ENCODE data around the gene PLEKHG5. TPM values are rescaled to one million over a fixed set of nuclear protein-coding genes. Genes with fewer than 3 reads are reported as not detected.
"Not testable (repeated sequence)": the region's sequence is repeated elsewhere in the genome, so short reads cannot be mapped to it uniquely, and the experiment has no call there.

Gene PLEKHG5
- total RNA-seq, 1 donor from 2014 or later: 34.9 TPM

DNA sequence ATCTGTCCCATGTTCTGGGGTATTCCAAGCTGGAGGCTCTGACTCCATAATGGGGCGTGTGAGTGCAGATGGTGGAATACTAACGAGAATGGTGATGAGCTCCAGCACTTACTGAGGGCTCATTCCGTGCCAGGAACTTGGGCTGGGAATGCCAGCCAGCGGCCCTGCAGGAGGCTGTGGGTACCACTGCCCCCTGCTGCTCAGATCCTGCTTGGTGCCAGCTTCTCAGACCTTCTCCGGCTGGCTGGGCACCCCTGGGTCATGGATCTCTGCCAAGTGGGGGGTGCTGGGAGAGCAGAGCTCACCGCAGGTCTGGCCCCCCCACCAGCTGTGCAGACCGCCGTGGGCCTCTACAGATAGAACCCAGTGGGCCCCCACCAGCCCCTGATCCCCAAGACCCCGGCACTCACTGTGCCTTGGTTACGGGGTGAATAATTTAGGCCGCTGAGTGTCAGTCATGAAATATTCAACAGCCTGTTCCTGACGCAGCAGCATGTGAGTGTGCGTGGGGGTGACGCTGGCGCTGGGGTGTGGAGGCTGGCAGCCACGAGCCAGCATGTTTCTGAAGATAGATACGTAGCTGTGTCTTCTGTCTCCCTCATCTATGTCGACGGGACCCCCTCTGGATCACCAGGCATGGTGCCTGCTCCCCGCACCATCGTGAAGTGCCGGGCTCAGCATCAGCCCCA is 54.3 kb downstream of the PLEKHG5 start:
- Mint-ChIP-seq H3K27me3 (ENCODE audit: unreplicated experiment) (peaks cover 14% of the 10 kb centered on the region), H3K4me1 (ENCODE audit: unreplicated experiment) (peaks cover 17% of the 10 kb centered on the region)
- DNase-seq (ENCODE audit: extremely low spot score, unreplicated experiment); H3K4me3 Mint-ChIP-seq (ENCODE audit: unreplicated experiment); H3K9me3 Mint-ChIP-seq (ENCODE audit: unreplicated experiment); H3K27ac Mint-ChIP-seq (ENCODE audit: unreplicated experiment); H3K36me3 Mint-ChIP-seq (ENCODE audit: unreplicated experiment): not testable (repeated sequence)
- TF ChIP-seq, protein P1, sequence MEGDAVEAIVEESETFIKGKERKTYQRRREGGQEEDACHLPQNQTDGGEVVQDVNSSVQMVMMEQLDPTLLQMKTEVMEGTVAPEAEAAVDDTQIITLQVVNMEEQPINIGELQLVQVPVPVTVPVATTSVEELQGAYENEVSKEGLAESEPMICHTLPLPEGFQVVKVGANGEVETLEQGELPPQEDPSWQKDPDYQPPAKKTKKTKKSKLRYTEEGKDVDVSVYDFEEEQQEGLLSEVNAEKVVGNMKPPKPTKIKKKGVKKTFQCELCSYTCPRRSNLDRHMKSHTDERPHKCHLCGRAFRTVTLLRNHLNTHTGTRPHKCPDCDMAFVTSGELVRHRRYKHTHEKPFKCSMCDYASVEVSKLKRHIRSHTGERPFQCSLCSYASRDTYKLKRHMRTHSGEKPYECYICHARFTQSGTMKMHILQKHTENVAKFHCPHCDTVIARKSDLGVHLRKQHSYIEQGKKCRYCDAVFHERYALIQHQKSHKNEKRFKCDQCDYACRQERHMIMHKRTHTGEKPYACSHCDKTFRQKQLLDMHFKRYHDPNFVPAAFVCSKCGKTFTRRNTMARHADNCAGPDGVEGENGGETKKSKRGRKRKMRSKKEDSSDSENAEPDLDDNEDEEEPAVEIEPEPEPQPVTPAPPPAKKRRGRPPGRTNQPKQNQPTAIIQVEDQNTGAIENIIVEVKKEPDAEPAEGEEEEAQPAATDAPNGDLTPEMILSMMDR (IDR thresholded peaks at IDR 0.05): peak; percentile 38

DNA sequence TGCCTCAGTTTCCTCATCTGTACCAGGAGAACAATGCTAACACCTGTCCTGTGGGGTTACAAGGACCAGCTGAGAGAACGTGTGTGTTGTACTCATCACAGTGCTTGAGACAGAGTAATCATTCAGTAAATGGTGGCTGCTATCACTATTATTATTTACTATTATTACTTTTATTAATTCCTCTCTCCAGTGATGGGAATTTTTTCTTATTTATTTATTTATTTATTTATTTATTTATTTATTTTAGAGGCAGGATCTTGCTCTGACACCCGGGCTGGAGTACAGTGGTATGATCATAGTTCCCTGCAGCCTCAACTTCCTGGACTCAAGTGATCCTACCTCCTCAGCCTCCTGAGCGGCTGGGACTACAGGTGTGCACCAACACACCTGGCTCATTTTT is 55.2 kb downstream of the PLEKHG5 start:
- H3K4me3 Mint-ChIP-seq (ENCODE audit: unreplicated experiment); H3K36me3 Mint-ChIP-seq (ENCODE audit: unreplicated experiment); H3K9me3 Mint-ChIP-seq (ENCODE audit: unreplicated experiment); DNase-seq (ENCODE audit: extremely low spot score, unreplicated experiment); H3K27me3 Mint-ChIP-seq (ENCODE audit: unreplicated experiment); H3K27ac Mint-ChIP-seq (ENCODE audit: unreplicated experiment): not testable (repeated sequence)
- peaks cover 17% of the 10 kb centered on the region for H3K4me1 Mint-ChIP-seq (ENCODE audit: unreplicated experiment)

DNA sequence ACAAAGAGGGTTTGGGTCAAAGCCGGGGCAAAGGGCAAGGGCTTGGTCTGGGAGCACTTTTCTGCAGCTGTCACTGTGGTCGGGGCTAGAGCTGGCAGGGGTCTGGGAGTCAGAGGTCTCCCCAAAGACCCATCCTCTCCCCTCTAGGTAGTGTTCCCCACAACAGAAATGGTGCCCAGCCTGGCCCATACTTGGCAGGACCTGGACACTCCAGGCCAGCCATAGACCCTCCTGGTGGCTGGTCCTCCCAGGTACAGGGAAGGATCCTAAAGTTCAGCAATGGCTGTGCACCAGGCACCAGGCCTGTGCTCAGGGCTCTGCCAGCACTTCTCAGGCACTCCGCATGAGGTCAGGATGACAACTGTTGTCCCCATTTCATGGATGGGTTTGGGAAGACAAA is 55.9 kb downstream of the PLEKHG5 start:
- Mint-ChIP-seq H3K27ac (ENCODE audit: unreplicated experiment) (no peak overlapping the region), H3K4me1 (ENCODE audit: unreplicated experiment) (peaks cover 17% of the 10 kb centered on the region), H3K36me3 (ENCODE audit: unreplicated experiment) (no peaks in the 10 kb centered on the region), H3K4me3 (ENCODE audit: unreplicated experiment) (no peak overlapping the region), H3K27me3 (ENCODE audit: unreplicated experiment) (peaks cover 12% of the 10 kb centered on the region), H3K9me3 (ENCODE audit: unreplicated experiment) (no peaks in the 10 kb centered on the region)
- no peak for DNase-seq (ENCODE audit: extremely low spot score, unreplicated experiment)
- TF ChIP-seq, protein P1 (IDR thresholded peaks at IDR 0.05): no peak

DNA sequence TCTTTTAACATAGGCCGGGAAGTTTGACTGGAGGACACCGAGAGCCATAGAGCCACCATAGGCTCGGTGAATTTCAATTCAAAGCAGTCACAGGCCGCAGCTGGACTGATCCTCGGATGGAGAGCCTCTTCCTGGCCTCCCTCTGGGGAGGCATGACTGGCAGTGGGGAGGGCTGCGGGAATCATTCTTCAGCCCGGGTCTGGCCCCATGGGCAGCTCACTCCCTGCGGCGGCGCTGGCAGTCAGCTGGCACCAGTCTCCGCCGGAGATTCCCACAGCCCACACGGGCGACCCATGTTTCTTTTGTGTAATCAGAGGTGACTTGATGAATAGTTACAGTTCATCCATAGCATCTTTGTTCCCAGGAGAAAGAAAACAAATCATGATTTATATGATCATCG is 56.3 kb downstream of the PLEKHG5 start:
- peaks cover 16% of the 10 kb centered on the region for H3K27me3 Mint-ChIP-seq (ENCODE audit: unreplicated experiment)
- no peaks in the 10 kb centered on the region for H3K36me3 Mint-ChIP-seq (ENCODE audit: unreplicated experiment)
- TF ChIP-seq, protein P1 (IDR thresholded peaks at IDR 0.05): no peak

DNA sequence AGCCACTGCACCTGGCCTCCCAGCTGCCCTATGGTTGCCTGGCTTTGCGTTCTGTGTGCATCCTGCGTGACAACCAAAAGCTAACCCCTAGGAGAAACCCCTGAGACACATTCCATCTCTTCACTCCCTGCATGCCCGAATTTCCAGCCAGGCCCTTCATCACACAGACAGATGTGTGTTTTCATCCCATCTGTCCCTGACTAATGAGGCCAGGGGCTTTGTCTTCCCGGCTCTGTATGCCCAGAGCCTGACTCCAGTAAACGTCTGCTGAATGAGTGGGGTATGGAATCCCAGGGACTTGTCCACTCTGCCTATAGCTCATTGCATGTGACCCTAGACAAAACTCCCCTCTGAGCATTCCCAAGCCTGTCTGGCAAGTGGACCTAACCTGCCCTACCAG is 57.3 kb downstream of the PLEKHG5 start:
- H3K4me3 Mint-ChIP-seq (ENCODE audit: unreplicated experiment): no peak overlapping the region
- H3K27me3 Mint-ChIP-seq (ENCODE audit: unreplicated experiment): peaks cover 18% of the 10 kb centered on the region
- H3K36me3 Mint-ChIP-seq (ENCODE audit: unreplicated experiment): no peaks in the 10 kb centered on the region
- H3K4me1 Mint-ChIP-seq (ENCODE audit: unreplicated experiment): peaks cover 16% of the 10 kb centered on the region
- no peak overlapping the region for H3K27ac Mint-ChIP-seq (ENCODE audit: unreplicated experiment)
- DNase-seq (ENCODE audit: extremely low spot score, unreplicated experiment): no peak
- TF ChIP-seq, protein P1 (IDR thresholded peaks at IDR 0.05): no peak
- no peaks in the 10 kb centered on the region for H3K9me3 Mint-ChIP-seq (ENCODE audit: unreplicated experiment)

More for the DNA sequence above, 56.3 kb downstream of the PLEKHG5 start:
- H3K4me3 Mint-ChIP-seq (ENCODE audit: unreplicated experiment): no peak overlapping the region
- no peak overlapping the region for H3K27ac Mint-ChIP-seq (ENCODE audit: unreplicated experiment)
- peaks cover 18% of the 10 kb centered on the region for H3K4me1 Mint-ChIP-seq (ENCODE audit: unreplicated experiment)
- H3K9me3 Mint-ChIP-seq (ENCODE audit: unreplicated experiment): no peaks in the 10 kb centered on the region
- DNase-seq (ENCODE audit: extremely low spot score, unreplicated experiment): no peak

DNA sequence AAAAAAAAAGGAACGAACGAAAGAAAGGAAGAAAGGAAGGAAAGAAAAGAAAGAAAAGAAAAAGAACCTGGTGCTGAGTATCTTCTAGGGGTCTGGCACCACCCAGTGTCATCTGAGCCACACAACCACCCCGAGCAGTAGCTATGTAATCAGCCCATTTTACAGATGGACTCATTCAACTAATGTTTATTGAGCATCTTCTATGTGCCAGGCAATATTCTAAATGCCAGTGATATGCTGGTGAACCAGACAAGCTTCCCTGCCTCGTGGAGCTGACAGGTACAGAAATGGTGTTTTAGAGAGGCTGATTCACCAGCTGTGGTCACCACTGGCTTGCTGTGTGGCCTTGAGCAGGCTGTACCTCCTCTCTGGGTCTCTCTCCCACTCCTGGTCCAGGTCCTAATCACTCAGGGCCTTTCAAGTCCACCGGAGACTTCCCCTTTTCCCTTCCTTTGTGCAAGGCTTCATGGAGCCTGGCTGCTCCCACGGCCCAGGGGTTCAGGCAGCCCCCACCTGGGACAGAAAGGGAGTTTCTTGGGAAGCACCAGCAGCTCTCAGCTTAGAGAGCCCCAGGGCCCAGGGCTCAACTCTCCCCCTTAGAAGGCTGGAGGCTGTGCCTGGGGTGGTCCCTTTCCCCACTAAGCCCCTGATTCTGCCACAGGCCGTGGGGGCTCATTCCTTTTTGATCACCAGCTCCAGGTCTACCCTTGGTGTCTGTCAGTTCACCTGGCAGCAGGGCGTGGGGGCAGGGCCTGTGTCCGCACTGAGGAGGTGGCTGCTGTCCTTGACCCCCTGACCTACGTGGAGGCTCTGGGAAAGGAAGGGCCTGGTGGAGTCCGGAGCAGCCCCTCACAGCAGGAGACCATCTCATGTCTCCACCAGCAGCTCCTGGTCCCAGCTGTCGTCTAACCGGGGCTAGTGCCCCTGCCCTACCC is 59.6 kb downstream of the PLEKHG5 start:
- DNase-seq (ENCODE audit: extremely low spot score, unreplicated experiment); H3K4me1 Mint-ChIP-seq (ENCODE audit: unreplicated experiment); H3K27ac Mint-ChIP-seq (ENCODE audit: unreplicated experiment); H3K4me3 Mint-ChIP-seq (ENCODE audit: unreplicated experiment); H3K36me3 Mint-ChIP-seq (ENCODE audit: unreplicated experiment); H3K9me3 Mint-ChIP-seq (ENCODE audit: unreplicated experiment): not testable (repeated sequence)
- H3K27me3 Mint-ChIP-seq (ENCODE audit: unreplicated experiment): peaks cover 17% of the 10 kb centered on the region

DNA sequence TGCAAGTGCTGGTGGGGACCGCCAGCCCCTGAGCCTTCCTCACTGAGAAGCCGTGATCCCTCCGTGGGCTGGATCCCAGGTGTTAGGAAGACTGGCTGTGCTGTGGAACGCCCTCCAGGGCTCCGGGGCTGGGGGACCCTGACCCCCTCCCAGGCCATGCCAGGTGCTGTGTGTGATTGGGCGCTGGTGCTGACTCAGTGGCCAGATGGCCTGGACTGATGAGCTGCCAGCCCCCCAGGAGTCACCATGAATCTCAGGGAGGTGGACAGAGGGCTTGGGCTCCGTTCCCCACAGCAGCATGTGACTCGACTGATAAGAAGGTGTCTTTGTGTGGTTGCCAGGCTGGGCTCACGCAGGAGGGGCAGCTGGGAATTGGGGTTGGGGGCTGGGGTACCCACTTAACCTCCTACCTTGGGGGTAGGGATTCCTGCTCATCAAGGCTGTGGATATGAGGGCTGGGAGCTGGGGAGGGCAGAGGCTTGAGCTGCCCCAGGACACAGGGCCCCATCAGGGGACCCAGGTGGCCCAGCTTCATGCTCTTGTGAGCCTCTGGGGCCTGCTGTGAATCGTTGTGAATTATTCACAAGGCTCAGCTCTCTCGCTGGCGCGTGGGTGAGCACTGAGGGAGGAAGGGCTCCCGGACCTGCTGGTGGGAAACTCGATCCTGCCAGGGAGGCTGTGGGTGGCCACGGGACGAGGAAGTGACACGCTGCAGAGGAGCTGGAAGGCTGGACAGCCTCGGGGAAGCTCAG is 61.6 kb downstream of the PLEKHG5 start:
- H3K4me1 Mint-ChIP-seq (ENCODE audit: unreplicated experiment); H3K4me3 Mint-ChIP-seq (ENCODE audit: unreplicated experiment): not testable (repeated sequence)

DNA sequence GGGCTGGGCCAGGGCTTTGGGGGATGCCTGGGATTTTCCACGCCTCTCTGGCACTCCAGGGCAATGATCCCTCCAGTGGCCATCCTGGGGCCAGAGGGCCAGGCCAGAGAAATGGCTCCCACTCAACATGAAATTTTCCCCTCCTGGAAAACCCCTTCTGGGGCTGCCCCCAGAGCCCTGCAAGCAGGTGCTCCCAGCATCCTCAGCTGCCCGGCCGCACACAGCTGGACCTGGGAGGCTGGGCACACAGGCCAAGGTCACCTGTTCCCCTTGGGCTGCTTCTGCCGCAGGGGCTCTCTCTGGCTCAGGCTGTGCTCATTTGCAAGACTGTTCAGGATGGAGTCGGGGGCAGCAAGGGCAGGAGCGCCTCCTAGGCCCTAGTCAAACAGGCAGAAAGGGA is 63.0 kb downstream of the PLEKHG5 start:
- not testable (repeated sequence) for DNase-seq (ENCODE audit: extremely low spot score, unreplicated experiment); H3K4me3 Mint-ChIP-seq (ENCODE audit: unreplicated experiment); H3K27ac Mint-ChIP-seq (ENCODE audit: unreplicated experiment); H3K36me3 Mint-ChIP-seq (ENCODE audit: unreplicated experiment); H3K9me3 Mint-ChIP-seq (ENCODE audit: unreplicated experiment)
- H3K4me1 Mint-ChIP-seq (ENCODE audit: unreplicated experiment): peaks cover 10% of the 10 kb centered on the region
- peaks cover 27% of the 10 kb centered on the region for H3K27me3 Mint-ChIP-seq (ENCODE audit: unreplicated experiment)

More for the DNA sequence above, 61.6 kb downstream of the PLEKHG5 start:
- H3K36me3 Mint-ChIP-seq (ENCODE audit: unreplicated experiment); DNase-seq (ENCODE audit: extremely low spot score, unreplicated experiment); H3K9me3 Mint-ChIP-seq (ENCODE audit: unreplicated experiment); H3K27ac Mint-ChIP-seq (ENCODE audit: unreplicated experiment): not testable (repeated sequence)
- peaks cover 19% of the 10 kb centered on the region for H3K27me3 Mint-ChIP-seq (ENCODE audit: unreplicated experiment)
